GM12878 (cell line): ENCODE measurements around the gene FBLN1. TPM values are rescaled to one million over a fixed set of nuclear protein-coding genes. Genes with fewer than 3 reads are reported as not detected.

Experiments used
- BCL11A ChIP-seq: IDR thresholded peaks from 2 replicates; pipeline ENCODE4 v1.6.1; 2011; ENCODE audit warnings: low read depth, low read length
- CBX3 ChIP-seq: fragments of 200-600 bp; sonication (generic); IDR thresholded peaks from 2 replicates; pipeline ENCODE4 v1.6.1; 2016; ENCODE audit warnings: low read depth, borderline replicate concordance
- ETV6 ChIP-seq, 2 experiments: fragments of 450-650 bp in 1 of 2; IDR thresholded peaks in 1 of 2; conservative IDR thresholded peaks in 1 of 2; 2 replicates each; pipeline ENCODE4 v1.6.1; 2014; ENCODE audit warnings: antibody characterized with exemption in 1 of 2, borderline replicate concordance in 1 of 2, low read depth in 1 of 2, mild to moderate bottlenecking in 1 of 2, moderate library complexity in 1 of 2
- HDAC2 ChIP-seq: fragments of 200-600 bp; sonication (generic); IDR thresholded peaks from 2 replicates; pipeline ENCODE4 v1.6.1; 2017
- IKZF1 ChIP-seq: fragments of 450-650 bp; conservative IDR thresholded peaks from 2 replicates; pipeline ENCODE4 v1.6.1; 2017; ENCODE audit warnings: antibody characterized with exemption, mild to moderate bottlenecking
- MTA3 ChIP-seq: IDR thresholded peaks from 2 replicates; pipeline ENCODE4 v1.6.1; 2012; ENCODE audit warnings: low read length, inconsistent platforms, borderline replicate concordance
- NFYB ChIP-seq: IDR thresholded peaks from 2 replicates; pipeline ENCODE4 v1.6.1; 2011; ENCODE audit warnings: low read depth, mild to moderate bottlenecking, low read length, improper control_type of control experiment, moderate library complexity; ENCODE audit not compliant: insufficient read depth
- POLR2AphosphoS2 ChIP-seq: IDR thresholded peaks from 2 replicates; pipeline ENCODE4 v1.6.1; 2011; ENCODE audit warnings: low read depth, mild to moderate bottlenecking, low read length, improper control_type of control experiment, moderate library complexity
- PRDM15 ChIP-seq: fragments of 450-650 bp; formaldehyde crosslinking; IDR thresholded peaks from 2 replicates; pipeline ENCODE4 v1.4.0; 2020; ENCODE audit warnings: mild to moderate bottlenecking, moderate library complexity
- TARDBP ChIP-seq: IDR thresholded peaks from 2 replicates; pipeline ENCODE4 v1.6.1; 2016; ENCODE audit warnings: borderline replicate concordance
- TCF3 ChIP-seq: IDR thresholded peaks from 2 replicates; pipeline ENCODE4 v1.6.1; 2012; ENCODE audit warnings: low read depth, mild to moderate bottlenecking, low read length, borderline replicate concordance; ENCODE audit not compliant: insufficient read depth
- polyA plus RNA-seq, 11 experiments: library from polyadenylated mRNA; depleted of rRNA in 4 of 11; unstranded in 6 of 11; stranded (reverse) in 5 of 11; fragments of >200 nt; fragmentation: Nextera tagmentation in 4 of 11; fragmentation: Illumina TruSeq in 1 of 11; extraction: Ambion mirVana in 4 of 11; extraction: Trizol in 1 of 11; gene quantifications; 1 replicate in 1 of 11; 2 replicates in 10 of 11; pipeline versions ENCODE4 v1.2.1 to v1.2.3, GENCODE V29; 2011 to 2016; ENCODE audit warnings: inconsistent platforms in 2 of 11, missing spikeins in 2 of 11, low read depth in 1 of 11
- total RNA-seq, 4 experiments: library from RNA; depleted of rRNA in 3 of 4; stranded (reverse); fragments of >200 nt in 3 of 4; fragmentation: Illumina TruSeq in 1 of 4; extraction: Trizol in 1 of 4; gene quantifications; 2 replicates each; pipeline versions ENCODE4 v1.2.1 to v1.2.3, GENCODE V29; 2013 to 2021
- TF ChIP-seq, protein P1 (sequence below): IDR thresholded peaks from 2 replicates; pipeline ENCODE4 v1.6.1; 2011; ENCODE audit warnings: mild to moderate bottlenecking, low read depth, low read length, moderate library complexity; ENCODE audit not compliant: insufficient replicate concordance

Gene FBLN1
- total and polyA plus RNA-seq, 10 of the 15 experiments (the other 5 are each of a cell fraction or from before 2014, with no cell fraction given), result 0.20 to 0.51 TPM; not detected in 8

DNA sequence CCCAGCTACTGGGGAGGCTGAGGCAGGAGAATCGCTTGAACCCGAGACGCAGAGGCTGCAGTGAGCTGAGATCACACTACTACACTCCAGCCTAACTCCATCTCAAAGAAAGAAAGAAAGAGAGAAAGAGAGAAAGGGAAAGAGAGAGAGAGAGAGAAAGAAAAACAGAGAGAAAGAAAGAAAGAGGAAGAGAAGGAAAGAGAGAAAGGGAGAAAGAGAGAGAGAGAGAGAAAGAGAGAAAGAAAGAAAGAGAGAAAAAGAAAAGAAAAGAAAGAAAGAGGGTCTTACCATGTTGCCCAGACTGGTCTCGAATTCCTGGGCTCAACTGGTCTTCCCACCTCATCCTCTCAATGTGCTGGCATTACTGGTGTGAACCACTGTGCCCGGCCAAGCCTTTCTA, 22.3 kb downstream of the FBLN1 start (continued):
- TF ChIP-seq PRDM15 (CRISPR knock-in tag), result no peak
- no peak for TF ChIP-seq TCF3
- no peak for TF ChIP-seq BCL11A
- no peak for TF ChIP-seq IKZF1
- no peak for TF ChIP-seq TARDBP
- no peak for TF ChIP-seq NFYB
- no peak for TF ChIP-seq POLR2AphosphoS2
- TF ChIP-seq HDAC2, result no peak
- no peak for TF ChIP-seq CBX3
- TF ChIP-seq ETV6 (conservative IDR thresholded peaks at IDR 0.05 in 1 of 2, IDR thresholded peaks at IDR 0.05 in 1 of 2; ENCODE audit: borderline replicate concordance in 1 of 2, low read depth in 1 of 2), result no peak
- TF ChIP-seq, protein P1, sequence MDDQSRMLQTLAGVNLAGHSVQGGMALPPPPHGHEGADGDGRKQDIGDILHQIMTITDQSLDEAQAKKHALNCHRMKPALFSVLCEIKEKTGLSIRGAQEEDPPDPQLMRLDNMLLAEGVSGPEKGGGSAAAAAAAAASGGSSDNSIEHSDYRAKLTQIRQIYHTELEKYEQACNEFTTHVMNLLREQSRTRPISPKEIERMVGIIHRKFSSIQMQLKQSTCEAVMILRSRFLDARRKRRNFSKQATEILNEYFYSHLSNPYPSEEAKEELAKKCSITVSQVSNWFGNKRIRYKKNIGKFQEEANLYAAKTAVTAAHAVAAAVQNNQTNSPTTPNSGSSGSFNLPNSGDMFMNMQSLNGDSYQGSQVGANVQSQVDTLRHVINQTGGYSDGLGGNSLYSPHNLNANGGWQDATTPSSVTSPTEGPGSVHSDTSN, result no peak
- TF ChIP-seq MTA3, result no peak
